GM18526 (cell line): Measurements from ENCODE around the gene DTWD2.

Experiments
- POLR2A ChIP-seq: IDR thresholded peaks from 3 replicates; pipeline ENCODE4 v1.6.1; 2011; ENCODE audit not compliant: insufficient read length; ENCODE audit errors: extremely low read depth

The DTWD2 gene

DNA sequence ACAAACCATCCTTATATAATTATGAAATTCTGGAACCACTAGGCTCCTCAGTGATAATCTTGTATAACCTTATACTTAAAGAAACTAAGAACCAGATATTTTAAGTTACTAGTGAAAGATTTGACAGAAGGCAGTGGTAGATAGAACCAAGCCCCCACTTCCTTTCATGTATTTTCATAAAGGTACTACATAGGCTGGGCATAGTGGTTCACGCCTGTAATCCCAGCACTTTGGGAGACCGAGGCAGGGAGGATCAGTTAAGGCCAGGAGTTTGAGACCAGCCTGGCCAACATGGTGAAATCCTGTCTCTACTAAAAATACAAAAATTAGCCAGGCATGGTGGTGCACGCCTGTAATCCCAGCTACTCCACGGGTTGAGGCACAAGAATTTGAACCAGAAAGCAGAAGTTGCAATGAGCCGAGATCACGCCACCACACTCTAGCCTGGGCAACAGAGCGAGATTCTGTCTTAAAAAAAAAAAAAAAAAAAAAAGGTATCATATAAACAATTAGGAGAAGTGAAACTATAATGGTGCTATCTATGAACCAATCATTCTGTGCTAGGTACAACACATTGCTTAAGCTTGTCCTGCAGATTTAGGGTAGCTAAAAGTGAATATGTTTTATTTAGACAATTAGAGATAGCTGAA, 27.9 kb upstream of the DTWD2 start:
- TF ChIP-seq POLR2A: no peak

DNA sequence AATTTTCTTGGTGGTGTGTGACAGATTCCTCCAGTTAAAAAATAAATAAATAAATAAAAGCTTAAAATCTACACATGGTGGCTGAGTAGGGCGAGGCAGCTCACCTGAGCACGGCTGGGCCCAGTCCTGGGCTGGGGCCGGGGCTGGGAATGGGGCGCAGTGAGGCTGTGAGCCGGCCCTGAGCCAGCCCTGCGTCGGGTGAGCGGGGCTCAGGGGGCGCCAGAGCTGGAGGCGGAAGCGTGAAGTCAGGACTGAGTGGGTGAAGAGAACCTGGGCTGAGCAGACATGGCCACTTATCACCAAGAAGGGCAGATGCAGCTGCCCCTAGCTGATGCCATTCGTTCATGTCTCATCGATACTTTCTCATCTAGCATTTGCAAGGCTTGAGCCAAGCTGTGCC, 22.8 kb upstream of the DTWD2 start:
- no peak for TF ChIP-seq POLR2A

DNA sequence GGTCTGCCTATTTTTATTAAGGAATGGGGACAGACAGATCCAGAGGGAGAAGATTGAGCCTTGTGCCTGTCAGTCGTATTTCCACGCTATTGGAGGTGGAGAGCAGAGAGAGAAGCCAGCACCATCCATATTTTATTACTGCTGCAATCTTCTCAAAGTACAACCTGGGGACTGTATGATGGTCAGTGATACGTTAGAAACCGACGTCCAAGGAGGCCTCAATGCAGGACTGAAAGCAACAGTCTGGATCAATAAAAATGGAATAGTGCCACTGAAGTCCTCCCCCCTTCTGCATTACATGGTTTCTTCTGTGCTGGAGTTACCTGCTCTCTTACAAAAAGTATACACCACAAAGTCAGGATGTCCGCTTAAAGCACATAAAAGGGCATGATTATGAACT, 21.9 kb upstream of the DTWD2 start:
- no peak for TF ChIP-seq POLR2A

DNA sequence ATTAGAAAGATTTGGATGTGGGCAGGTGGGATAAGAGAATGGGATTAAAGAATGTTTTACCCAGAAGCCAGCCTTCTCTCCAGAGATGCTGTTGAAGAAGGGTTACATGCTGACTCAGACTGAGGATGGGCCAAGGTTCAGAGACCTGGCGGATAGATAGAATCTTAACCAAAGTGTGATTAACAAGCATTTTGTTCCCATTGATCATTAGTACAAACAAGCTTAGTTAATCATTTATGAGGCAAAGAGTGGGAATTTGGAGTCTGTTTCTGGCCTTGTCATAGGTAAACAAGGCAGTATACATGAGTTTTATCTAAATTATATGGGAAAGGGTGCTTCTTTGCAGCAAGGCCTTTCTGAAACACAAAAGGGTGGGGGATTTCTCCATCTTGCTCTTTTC, 20.8 kb upstream of the DTWD2 start:
- TF ChIP-seq POLR2A: no peak

DNA sequence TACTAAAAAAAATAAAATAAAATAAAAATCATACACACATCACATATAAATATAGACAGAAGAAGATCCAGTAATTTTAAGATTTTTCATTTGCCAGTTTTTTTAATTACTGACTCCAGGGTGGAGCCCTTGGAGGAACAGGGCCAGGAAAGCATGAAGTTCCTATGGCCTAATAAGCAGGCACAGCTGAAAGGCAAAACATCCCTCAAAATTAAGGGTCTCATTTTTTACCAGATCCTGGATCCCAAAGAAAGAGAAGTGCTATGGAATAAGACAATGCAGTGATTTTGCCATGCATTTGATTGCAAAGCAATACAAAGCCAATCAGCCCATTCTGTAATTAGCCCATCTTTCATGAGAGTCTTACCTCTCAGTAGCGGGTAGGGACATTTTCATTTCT, 11.3 kb upstream of the DTWD2 start:
- TF ChIP-seq POLR2A: no peak

DNA sequence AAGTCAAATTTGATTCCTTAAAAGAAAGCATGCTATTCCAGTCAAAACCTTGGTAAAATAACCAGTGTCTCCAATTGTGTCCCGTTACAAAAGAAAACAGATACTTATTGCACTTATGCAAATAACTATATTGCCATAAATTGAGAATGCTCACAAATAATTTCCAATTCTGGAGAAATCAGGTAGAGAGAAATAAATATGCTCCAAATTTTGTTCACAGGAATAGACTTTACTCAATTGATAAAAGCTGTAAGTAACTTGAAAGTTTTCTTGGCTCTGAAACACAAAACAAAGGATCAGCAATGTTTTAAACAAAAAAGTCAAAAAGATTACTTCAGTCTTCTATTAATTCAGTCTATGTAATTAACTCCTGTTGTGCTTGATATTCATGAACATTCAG, 7.8 kb upstream of the DTWD2 start:
- no peak for TF ChIP-seq POLR2A

DNA sequence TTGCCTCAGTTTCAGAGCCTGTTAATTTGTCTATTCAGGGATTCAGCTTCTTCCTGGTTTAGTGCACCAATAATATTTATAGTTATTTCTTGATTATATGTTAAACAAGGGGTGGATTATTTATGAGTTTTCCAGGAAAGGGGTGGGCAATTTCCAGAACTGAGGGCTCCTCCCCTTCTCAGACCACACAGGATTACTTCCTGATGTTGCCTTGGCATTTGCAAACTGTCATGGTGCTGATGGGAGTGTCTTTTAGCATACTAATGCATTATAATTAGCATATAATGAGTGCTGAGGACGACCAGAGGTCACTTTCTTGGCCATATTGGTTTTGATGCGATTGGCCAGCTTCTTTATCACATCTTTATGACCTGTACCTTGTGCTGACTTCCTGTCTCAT, 6.2 kb upstream of the DTWD2 start:
- no peak for TF ChIP-seq POLR2A

DNA sequence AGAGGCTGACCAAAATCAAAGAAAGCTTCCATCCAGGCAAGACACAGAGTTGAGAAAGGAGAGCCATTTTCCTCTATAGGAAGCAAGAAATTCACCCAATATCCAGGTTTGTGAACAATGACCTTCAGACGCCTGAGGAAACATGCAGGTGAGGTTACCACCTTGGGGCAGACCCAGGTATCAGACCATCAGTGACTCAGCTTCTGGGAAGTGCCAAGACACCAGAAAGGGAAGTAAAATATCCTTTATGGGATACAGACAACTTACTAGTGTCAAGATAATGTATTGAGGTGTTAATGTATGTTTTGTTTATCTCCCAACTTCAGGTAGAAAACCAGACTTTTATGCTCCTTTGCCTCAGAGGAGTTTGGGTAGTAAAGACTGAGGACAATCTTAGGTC, 2.2 kb upstream of the DTWD2 start:
- no peak for TF ChIP-seq POLR2A

DNA sequence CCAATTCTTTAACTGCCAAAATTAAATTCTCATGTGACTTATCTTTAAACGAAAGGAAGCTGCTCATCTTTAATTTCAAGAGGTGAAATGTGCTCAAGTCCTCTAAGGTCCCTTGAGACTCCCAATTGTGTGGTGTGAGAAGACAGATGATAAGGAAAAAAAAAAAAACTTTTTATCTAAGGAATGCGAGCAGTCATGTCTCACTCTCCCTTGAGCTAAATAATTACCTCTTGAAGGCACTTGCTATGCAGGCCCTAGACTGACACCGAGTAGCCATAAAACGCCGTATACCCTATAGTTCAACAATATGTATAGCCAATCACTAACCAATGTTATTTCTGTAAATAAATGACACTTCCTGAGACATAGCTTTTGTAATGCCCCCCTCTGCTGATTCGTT, 1.5 kb upstream of the DTWD2 start:
- no peak for TF ChIP-seq POLR2A

DNA sequence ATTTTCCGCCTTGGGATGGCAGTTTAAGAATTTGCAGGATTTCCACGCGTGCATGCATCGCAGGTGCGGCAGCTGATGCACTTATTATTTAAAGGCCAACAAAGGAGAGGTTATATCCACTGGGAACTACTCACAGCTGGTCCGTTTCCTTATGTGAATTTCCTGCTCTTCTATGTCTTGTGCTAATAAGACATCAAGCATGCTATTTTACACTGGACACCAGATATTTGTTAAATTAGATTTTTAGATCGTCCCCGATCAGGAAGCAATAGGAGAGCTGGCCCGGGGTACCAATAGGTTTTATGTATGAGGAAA, 476 bp upstream of the DTWD2 start:
- no peak for TF ChIP-seq POLR2A

DNA sequence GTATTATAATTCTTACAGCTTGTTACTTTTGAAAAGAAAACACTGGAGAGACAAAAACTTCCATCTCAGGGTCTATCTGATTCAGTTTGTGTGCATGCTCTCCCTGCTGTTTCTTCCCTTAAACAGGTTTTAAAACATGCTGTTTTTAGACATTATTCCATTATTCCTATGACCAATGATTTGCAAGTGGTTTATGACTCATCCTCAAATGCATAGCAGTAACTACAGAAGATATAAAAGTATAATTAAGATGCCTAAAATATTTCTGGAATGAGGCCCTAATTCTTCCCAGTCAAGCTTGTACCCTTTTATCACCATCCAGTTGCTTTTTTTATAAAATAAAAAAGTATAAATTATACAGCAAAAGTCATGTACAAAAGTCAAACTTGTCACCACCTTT, 3.7 kb downstream of the DTWD2 start:
- TF ChIP-seq POLR2A: no peak

DNA sequence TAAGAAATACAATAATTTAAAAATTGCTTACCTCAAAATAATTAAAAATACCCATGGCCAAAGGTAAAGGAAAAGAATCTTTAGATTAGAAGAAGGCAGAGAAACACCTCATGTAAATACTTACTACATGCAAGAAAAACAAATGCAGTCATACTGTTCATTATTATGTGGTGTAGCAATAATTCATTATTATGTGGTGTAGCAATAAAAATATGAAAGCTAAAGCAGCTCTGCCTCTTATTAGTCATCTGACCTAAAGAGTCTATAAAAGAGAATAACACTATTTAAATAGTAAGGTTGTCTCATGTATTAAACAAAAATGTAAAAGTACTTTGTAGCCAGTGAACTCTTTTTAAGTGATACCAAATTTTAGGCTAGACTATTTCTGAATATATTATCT, 6.6 kb downstream of the DTWD2 start:
- TF ChIP-seq POLR2A: no peak

DNA sequence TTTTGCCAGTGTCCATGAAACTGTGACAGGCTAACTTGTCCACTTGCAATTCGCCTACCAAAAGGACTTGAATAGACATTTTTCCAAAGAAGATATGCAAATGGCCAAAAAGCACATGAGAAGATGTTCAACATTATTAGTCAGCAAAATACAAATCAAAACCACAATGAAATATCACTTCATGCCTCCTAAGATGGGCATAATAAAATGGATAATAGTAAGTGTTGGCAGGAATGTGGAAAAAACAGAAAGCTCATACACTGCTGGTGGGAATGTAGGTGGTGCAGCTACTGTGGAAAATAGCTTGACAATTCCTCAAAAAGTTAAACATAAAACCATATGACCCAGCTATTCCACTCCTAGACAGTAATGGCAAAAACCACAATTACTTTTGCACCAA, 7.9 kb downstream of the DTWD2 start:
- TF ChIP-seq POLR2A: no peak

DNA sequence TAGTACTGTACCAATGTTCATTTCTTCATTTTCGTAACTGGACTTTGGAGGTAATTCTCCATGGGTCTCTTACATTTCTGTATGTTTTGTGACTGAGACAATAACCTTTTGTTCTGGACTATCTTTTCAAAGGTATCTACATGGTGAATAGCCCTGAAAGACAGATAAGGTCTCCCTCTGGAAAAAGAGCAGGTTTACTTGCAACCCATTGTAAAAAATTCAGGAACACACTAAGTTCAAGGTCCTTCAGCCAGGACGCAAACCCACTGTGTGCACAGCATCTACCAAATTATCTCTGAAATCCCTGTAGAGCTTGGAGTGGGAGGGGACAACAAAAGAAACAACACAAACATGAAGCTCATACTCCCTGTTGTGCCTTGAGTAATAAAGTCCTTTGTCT, 8.3 kb downstream of the DTWD2 start:
- no peak for TF ChIP-seq POLR2A

DNA sequence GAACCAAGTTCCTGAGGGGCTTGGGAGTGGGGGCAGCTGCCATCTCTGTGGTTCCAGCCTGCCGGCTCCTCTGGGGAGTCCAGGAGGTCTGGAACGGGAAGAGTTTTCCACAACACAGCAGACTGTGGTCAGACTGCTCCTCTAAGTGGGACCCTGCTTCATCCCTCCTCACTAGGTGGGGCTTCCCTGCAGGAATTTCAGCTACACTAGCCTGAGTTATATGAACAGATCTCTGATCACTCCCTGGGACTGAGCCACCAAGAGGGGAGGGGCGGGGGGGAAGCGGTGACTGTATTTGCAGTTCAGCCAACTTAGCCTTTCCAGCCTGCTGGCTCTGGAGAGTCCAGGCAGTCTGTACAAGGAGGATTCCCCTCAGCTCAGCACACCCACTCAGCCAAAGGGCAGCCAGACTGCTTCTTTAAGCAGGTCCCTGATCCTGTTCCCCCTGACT, 19.4 kb downstream of the DTWD2 start:
- TF ChIP-seq POLR2A: no peak

DNA sequence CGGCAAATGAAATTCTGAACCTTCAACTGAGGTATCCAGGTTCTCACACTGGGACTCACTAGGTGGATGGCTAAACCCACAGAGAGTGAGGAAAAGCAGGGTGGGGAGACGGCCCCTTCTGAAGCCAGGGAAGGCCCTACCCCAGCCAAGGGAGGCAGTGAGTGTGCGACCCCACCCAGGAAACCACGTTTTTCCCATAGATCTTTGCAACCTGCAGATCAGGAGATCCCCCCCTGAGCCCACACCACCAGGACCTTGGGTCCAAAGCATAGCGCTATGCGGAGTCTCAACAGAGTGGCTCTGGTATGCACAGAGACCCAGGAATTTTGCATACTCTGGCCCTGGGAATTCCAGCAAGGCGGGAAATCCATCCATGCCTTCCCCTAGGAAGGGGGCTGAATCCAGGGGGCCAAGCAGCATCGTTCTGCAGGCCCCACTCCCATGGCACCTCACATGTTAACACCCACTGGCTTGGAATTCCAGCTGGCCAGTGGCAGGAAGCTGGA, 19.9 kb downstream of the DTWD2 start:
- no peak for TF ChIP-seq POLR2A

DNA sequence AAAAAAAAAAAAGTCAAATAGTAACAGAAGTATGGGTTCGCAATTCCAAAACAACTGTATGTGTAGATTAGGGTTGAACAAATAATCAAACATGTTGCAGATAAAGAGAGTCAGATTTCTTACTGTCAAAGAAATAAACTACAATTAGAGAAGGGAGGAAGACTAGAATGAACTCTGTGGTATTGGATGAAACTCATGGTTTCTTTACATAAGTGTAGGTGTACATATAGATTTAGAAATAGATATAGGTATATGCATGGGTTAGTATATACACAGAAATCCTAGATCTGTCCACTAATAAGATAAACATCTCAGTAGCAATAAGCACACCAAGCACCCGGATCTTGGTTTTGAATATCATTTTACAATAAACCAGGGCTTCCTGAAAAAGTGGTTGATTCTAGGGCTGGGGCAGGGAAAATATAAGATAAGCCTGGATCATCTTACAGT, 21.3 kb downstream of the DTWD2 start:
- no peak for TF ChIP-seq POLR2A
